GM12801 (cell line): ENCODE results near the gene RBKS.

Experiments
- CTCF ChIP-seq: IDR thresholded peaks from one replicate; pipeline ENCODE4 v1.5.1; 2011; ENCODE audit warnings: control low read depth; ENCODE audit not compliant: insufficient read length; ENCODE audit errors: extremely low read depth

RBKS gene

GRCh38 chr2:27921880-27922547 is 31.8 kb upstream of the RBKS start:
- TF ChIP-seq CTCF, result no peak

GRCh38 chr2:27921424-27921823 is 31.2 kb upstream of the RBKS start:
- TF ChIP-seq CTCF, result no peak

GRCh38 chr2:27920148-27920885 is 30.1 kb upstream of the RBKS start:
- no peak for TF ChIP-seq CTCF

- TF ChIP-seq CTCF, result no peak
These were observed 26.3 kb upstream of the RBKS start for GRCh38 chr2:27916293-27916995.

- TF ChIP-seq CTCF, result no peak
These were observed 25.7 kb upstream of the RBKS start for GRCh38 chr2:27915874-27916273.

GRCh38 chr2:27915191-27915590 is 25.0 kb upstream of the RBKS start:
- TF ChIP-seq CTCF, result no peak

GRCh38 chr2:27914805-27915175 is 24.6 kb upstream of the RBKS start:
- TF ChIP-seq CTCF, result no peak
